Natural killer cell treated with Interleukin-12 subunit alpha and Interleukin-12 subunit beta and Interleukin-15 and Interleukin-18, amount 100 ng/mL, for 72 hours (primary cell): Measurements from ENCODE around the gene CCDC141. TPM values are rescaled to one million over a fixed set of nuclear protein-coding genes. Genes with fewer than 3 reads are reported as not detected.

Experiments used
- ATAC-seq, 2 donors: fragments of 150-1000 bp; cut with Tn5 transposase in 1 of 2; sonication (Bioruptor Pico), chemical (Tn5 transposase) in 1 of 2; 2 replicates each; pipeline ENCODE4 v1.10.0; 2021
- DNase-seq: peaks from one replicate; pipeline ENCODE4 v3.0.0; 2022; ENCODE audit warnings: low spot score
- H3K27ac Mint-ChIP-seq, 2 donors: 1 replicate in 1 of 2; 2 replicates in 1 of 2; pipeline ENCODE4 v1.8.0; 2022; ENCODE audit warnings: mixed read lengths in 2 of 2, mild to moderate bottlenecking in 1 of 2, moderate library complexity in 1 of 2
- H3K27me3 Mint-ChIP-seq, 2 donors: 1 replicate in 1 of 2; 2 replicates in 1 of 2; pipeline ENCODE4 v1.8.0; 2022; ENCODE audit warnings: mixed read lengths in 2 of 2
- H3K36me3 Mint-ChIP-seq: one replicate; pipeline ENCODE4 v1.8.0; 2022; ENCODE audit warnings: mixed read lengths
- H3K4me1 Mint-ChIP-seq, 2 donors: 1 replicate in 1 of 2; 2 replicates in 1 of 2; pipeline ENCODE4 v1.8.0; 2022; ENCODE audit warnings: low read depth in 2 of 2, mixed read lengths in 2 of 2, mild to moderate bottlenecking in 1 of 2
- H3K4me3 Mint-ChIP-seq: one replicate; pipeline ENCODE4 v1.8.0; 2022; ENCODE audit warnings: mixed read lengths
- H3K9me3 Mint-ChIP-seq: 2 replicates; pipeline ENCODE4 v1.8.0; 2022; ENCODE audit warnings: mixed read lengths
- total RNA-seq, 2 donors: library from RNA; stranded (reverse); gene quantifications; one replicate each; pipeline ENCODE4 v1.2.3, GENCODE V29; 2022

Gene CCDC141
- total RNA-seq, 2 donors from 2014 or later, result 0.24 to 1.2 TPM

DNA sequence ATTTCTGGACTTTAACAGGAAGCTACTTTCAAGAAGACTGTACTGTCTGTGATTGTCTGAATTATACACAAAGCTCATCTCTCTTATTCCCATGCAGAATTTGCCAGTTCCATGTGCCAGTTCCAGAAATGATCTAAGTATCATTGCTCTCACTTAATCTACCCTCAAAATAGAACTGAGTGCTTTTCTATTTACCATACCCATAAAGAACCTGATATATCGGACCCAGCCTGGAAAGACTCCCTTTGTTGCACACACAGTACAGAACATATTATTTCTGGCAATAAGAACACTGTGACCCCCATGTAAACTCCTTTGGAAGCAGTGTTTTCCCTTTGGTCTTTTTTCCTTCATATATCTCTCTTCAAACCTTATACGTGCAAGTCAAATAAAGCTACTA, 140.4 kb downstream of the CCDC141 start:
- H3K4me1 Mint-ChIP-seq, result peaks cover 0 to 5% of the 10 kb centered on the region in 2 donors
- H3K36me3 Mint-ChIP-seq, result no peaks in the 10 kb centered on the region
- no peak for DNase-seq
- no peak overlapping the region for H3K27ac Mint-ChIP-seq
- no peaks in the 10 kb centered on the region for H3K27me3 Mint-ChIP-seq
- no peaks in the 10 kb centered on the region for H3K9me3 Mint-ChIP-seq
- no peak for ATAC-seq
- no peak overlapping the region for H3K4me3 Mint-ChIP-seq

GRCh38 chr2:178908810-178909209, 141.1 kb downstream of the CCDC141 start:
- DNase-seq (no peak), ATAC-seq (no peak)
- Mint-ChIP-seq H3K4me1 (peaks cover 0 to 5% of the 10 kb centered on the region in 2 donors), H3K9me3 (no peaks in the 10 kb centered on the region), H3K4me3 (no peak overlapping the region), H3K27me3 (no peaks in the 10 kb centered on the region), H3K36me3 (no peaks in the 10 kb centered on the region), H3K27ac (no peak overlapping the region)

- Mint-ChIP-seq H3K27ac (no peak overlapping the region), H3K9me3 (no peaks in the 10 kb centered on the region), H3K4me3 (no peak overlapping the region), H3K4me1 (no peaks in the 10 kb centered on the region), H3K36me3 (no peaks in the 10 kb centered on the region), H3K27me3 (no peaks in the 10 kb centered on the region)
- DNase-seq (no peak), ATAC-seq (no peak)
Observed at GRCh38 chr2:178905261-178905660, 144.7 kb downstream of the CCDC141 start.

DNA sequence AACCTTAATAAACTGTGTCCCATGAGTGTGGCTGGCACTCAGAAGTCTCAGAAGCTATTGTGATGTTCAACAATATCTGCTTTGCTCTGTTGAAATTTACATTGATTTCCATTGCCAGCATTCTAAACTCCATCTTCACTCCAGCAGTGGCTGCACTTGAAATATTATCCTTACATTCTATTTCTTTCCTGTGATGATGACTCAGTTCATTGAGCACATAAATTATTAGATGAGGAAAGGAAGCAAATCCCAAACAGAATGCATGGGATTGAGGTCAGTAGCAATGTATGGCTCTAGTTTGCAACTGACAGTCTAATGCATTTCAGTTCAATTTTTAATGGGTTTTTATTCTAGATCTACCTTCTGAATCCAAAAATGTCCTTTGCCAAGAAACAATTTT, 150.3 kb downstream of the CCDC141 start:
- Mint-ChIP-seq H3K27me3 (no peaks in the 10 kb centered on the region), H3K27ac (no peak overlapping the region), H3K4me3 (no peak overlapping the region), H3K9me3 (no peaks in the 10 kb centered on the region), H3K36me3 (no peaks in the 10 kb centered on the region), H3K4me1 (no peaks in the 10 kb centered on the region)
- no peak for DNase-seq
- no peak for ATAC-seq

DNA sequence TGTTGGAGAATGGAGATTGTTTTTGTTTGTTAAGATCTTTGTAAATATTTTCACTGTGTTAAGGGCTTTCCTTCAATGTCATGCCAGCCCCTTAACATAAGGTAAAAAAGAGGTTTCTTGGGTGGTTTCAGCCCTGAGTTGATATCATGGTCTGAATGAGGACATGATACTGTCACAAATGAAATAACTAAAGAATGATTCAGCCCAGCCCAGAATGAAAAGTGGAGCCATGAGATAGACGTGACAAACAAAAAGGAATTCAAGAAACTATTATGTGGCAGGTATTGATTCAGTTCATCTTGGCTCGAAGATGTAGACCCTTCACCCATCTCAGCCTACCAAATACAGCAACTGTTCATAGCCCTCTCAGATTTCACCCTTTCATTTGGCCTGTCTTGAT, 154.1 kb downstream of the CCDC141 start:
- ATAC-seq (no peak), DNase-seq (no peak)
- H3K27ac Mint-ChIP-seq, result no peak overlapping the region
- H3K4me1 Mint-ChIP-seq, result no peaks in the 10 kb centered on the region
- no peaks in the 10 kb centered on the region for H3K9me3 Mint-ChIP-seq
- peaks cover 0 to 3% of the 10 kb centered on the region in 2 donors for H3K27me3 Mint-ChIP-seq
- H3K36me3 Mint-ChIP-seq, result no peaks in the 10 kb centered on the region
- H3K4me3 Mint-ChIP-seq, result no peak overlapping the region

- H3K4me3 Mint-ChIP-seq, result no peak overlapping the region
- no peaks in the 10 kb centered on the region for H3K36me3 Mint-ChIP-seq
- no peaks in the 10 kb centered on the region for H3K9me3 Mint-ChIP-seq
- H3K27me3 Mint-ChIP-seq, result peaks cover 0 to 3% of the 10 kb centered on the region in 2 donors
- no peaks in the 10 kb centered on the region for H3K4me1 Mint-ChIP-seq
- H3K27ac Mint-ChIP-seq, result no peak overlapping the region
- DNase-seq (no peak), ATAC-seq (no peak)
Observed at GRCh38 chr2:178895171-178895570, 154.8 kb downstream of the CCDC141 start.

- no peaks in the 10 kb centered on the region for H3K36me3 Mint-ChIP-seq
- H3K27ac Mint-ChIP-seq, result no peak overlapping the region
- DNase-seq (no peak), ATAC-seq (no peak)
- no peak overlapping the region for H3K4me3 Mint-ChIP-seq
- H3K9me3 Mint-ChIP-seq, result no peaks in the 10 kb centered on the region
- H3K27me3 Mint-ChIP-seq, result peaks cover 0 to 3% of the 10 kb centered on the region in 2 donors
- H3K4me1 Mint-ChIP-seq, result no peaks in the 10 kb centered on the region
Observed at GRCh38 chr2:178892751-178893625, 156.9 kb downstream of the CCDC141 start.

GRCh38 chr2:178891959-178892485, 157.9 kb downstream of the CCDC141 start:
- Mint-ChIP-seq H3K4me1 (no peaks in the 10 kb centered on the region), H3K27ac (no peak overlapping the region), H3K27me3 (peaks cover 0 to 3% of the 10 kb centered on the region in 2 donors), H3K4me3 (no peak overlapping the region), H3K9me3 (no peaks in the 10 kb centered on the region), H3K36me3 (no peaks in the 10 kb centered on the region)
- DNase-seq (no peak), ATAC-seq (no peak)

DNA sequence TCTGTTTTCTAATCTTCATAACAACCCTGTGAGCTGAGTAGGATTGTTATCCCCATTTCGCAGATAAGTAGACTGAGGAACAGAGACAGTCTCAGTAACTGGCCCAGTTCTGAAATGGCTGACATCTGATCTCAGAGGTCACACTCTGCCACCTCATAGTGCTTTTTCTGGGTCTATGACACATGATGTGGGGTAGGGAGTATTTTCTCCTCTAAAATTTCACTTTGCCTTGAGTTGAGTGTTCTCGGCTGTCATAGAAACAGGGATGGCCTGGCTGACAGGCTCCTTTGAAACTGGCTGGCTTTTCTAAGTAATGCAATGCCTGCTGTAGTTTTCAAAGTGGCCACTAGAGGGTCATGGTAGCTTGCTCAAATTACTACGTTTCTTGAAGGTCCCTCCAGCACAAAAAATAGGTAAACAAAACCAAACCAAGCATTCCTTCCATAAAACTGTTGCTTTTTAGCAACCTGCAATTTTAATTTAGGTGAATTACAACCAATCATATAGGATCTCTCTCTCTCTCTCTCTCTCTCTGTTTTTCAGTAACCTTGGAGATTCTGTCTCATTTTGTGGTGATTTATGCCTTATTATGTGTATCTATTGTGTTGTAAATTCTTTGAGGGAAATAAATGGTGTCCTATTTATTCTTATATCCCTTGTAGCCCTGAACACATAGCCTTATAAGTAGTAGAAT, 158.5 kb downstream of the CCDC141 start:
- no peak overlapping the region for H3K4me3 Mint-ChIP-seq
- H3K9me3 Mint-ChIP-seq, result no peaks in the 10 kb centered on the region
- ATAC-seq, result peak; percentile 36 to 69
- DNase-seq, result peak; percentile 73
- H3K36me3 Mint-ChIP-seq, result no peaks in the 10 kb centered on the region
- peaks cover 0 to 3% of the 10 kb centered on the region in 2 donors for H3K27me3 Mint-ChIP-seq
- H3K4me1 Mint-ChIP-seq, result no peaks in the 10 kb centered on the region
- no peak overlapping the region for H3K27ac Mint-ChIP-seq

- H3K4me1 Mint-ChIP-seq, result no peaks in the 10 kb centered on the region
Observed at GRCh38 chr2:178886006-178886405, 163.9 kb downstream of the CCDC141 start.

GRCh38 chr2:178884440-178884839, 165.5 kb downstream of the CCDC141 start:
- no peak overlapping the region for H3K4me3 Mint-ChIP-seq
- no peaks in the 10 kb centered on the region for H3K27me3 Mint-ChIP-seq
- no peaks in the 10 kb centered on the region for H3K9me3 Mint-ChIP-seq

More at GRCh38 chr2:178886006-178886405, 163.9 kb downstream of the CCDC141 start:
- Mint-ChIP-seq H3K27me3 (no peaks in the 10 kb centered on the region), H3K4me3 (no peak overlapping the region), H3K27ac (no peak overlapping the region), H3K9me3 (no peaks in the 10 kb centered on the region), H3K36me3 (no peaks in the 10 kb centered on the region)
- DNase-seq (no peak), ATAC-seq (no peak)

DNA sequence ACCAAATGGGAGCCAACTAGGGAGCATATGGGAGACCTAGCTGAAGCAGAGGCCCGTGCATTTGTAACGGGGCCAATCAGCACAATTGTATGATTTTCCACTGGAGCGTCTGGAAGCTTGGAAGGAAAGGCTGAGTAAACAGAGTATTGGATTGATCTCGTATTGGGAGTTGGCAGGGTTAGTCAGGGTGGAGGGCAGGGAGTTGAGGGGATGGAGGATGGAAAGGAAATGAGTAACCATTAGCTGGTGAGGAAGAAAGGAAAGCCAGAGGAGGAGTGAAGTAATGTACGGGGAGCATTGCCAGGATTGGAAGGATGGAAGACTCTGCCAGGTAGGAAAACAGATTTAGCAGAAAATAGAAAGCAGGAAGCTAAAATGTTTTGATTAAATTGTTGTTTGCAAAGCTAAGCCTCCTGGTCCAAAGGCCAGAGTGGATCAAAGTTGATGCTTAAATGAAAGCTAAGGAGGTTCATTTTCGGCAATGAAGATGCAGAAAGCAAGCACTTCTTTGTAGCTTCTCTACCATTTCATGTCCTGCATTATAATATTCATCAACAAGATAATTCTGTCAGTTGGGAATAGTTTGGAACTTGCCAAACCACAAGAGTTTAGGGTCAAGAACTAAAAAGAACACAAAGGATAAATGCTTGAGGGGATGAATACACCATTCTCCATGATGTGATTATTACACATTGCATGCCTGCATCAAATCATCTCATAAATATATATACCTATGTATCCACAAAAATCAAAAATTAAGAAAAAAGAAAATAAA, 167.1 kb downstream of the CCDC141 start:
- Mint-ChIP-seq H3K36me3 (no peaks in the 10 kb centered on the region), H3K27me3 (no peaks in the 10 kb centered on the region), H3K27ac (no peak overlapping the region), H3K4me3 (no peak overlapping the region), H3K9me3 (no peaks in the 10 kb centered on the region), H3K4me1 (no peaks in the 10 kb centered on the region)
- DNase-seq (no peak), ATAC-seq (no peak)

More at GRCh38 chr2:178884440-178884839, 165.5 kb downstream of the CCDC141 start:
- ATAC-seq, result no peak
- Mint-ChIP-seq H3K27ac (no peak overlapping the region), H3K36me3 (no peaks in the 10 kb centered on the region), H3K4me1 (no peaks in the 10 kb centered on the region)
- DNase-seq, result no peak

GRCh38 chr2:178881075-178881474, 168.9 kb downstream of the CCDC141 start:
- H3K27ac Mint-ChIP-seq, result no peak overlapping the region
- no peak overlapping the region for H3K4me3 Mint-ChIP-seq
- H3K9me3 Mint-ChIP-seq, result no peaks in the 10 kb centered on the region
- H3K27me3 Mint-ChIP-seq, result no peaks in the 10 kb centered on the region
- no peak for DNase-seq
- no peaks in the 10 kb centered on the region for H3K36me3 Mint-ChIP-seq
- no peaks in the 10 kb centered on the region for H3K4me1 Mint-ChIP-seq
- ATAC-seq, result no peak
